AG10803 (cell line): ENCODE measurements around the gene INTS15.
A peak's percentile ranks its signal among the peaks of the same experiment; 100 is the strongest.

Experiments
- DNase-seq: peaks from one replicate; pipeline ENCODE4 v3.0.0; 2010; ENCODE audit warnings: low read depth
- H3K4me3 ChIP-seq: 2 replicates; pipeline ENCODE4 v1.5.1; 2011; ENCODE audit warnings: mild to moderate bottlenecking, low read length, control low read depth
- TF ChIP-seq, protein P1 (sequence below): conservative IDR thresholded peaks from 2 replicates; pipeline ENCODE4 v1.5.1; 2011; ENCODE audit warnings: mild to moderate bottlenecking, low read length, control low read depth, inconsistent platforms

INTS15 gene

DNA sequence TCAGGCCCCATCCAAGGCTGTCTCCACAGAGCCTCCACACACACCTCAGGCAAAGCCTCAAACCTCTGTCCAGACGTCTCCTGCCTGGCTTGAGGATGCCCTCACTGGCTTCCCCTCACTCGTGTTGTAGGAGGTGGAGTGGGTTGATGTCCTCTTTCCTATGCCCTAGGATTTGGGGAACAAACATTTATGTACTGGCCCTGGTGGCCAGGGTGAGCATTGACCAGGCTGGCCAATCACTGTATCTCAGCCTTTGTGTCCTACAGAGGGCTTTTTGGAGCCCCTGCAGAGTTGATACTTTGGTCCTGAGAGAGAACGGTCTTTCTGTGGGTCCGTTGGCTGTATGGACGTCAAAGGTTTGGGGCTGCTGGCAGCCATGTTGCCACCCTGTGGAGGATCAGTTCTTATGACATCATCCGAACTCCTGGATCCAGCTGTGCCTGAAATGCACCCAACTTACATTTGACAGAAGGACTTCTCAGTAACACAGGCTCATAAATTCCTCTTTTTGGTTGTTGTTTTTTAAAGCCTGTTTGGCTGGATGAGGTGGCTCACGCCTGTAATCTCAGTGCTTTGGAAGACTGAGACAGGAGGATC is 36.3 kb upstream of the INTS15 start:
- DNase-seq: no peak
- TF ChIP-seq, protein P1, sequence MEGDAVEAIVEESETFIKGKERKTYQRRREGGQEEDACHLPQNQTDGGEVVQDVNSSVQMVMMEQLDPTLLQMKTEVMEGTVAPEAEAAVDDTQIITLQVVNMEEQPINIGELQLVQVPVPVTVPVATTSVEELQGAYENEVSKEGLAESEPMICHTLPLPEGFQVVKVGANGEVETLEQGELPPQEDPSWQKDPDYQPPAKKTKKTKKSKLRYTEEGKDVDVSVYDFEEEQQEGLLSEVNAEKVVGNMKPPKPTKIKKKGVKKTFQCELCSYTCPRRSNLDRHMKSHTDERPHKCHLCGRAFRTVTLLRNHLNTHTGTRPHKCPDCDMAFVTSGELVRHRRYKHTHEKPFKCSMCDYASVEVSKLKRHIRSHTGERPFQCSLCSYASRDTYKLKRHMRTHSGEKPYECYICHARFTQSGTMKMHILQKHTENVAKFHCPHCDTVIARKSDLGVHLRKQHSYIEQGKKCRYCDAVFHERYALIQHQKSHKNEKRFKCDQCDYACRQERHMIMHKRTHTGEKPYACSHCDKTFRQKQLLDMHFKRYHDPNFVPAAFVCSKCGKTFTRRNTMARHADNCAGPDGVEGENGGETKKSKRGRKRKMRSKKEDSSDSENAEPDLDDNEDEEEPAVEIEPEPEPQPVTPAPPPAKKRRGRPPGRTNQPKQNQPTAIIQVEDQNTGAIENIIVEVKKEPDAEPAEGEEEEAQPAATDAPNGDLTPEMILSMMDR: no peak

DNA sequence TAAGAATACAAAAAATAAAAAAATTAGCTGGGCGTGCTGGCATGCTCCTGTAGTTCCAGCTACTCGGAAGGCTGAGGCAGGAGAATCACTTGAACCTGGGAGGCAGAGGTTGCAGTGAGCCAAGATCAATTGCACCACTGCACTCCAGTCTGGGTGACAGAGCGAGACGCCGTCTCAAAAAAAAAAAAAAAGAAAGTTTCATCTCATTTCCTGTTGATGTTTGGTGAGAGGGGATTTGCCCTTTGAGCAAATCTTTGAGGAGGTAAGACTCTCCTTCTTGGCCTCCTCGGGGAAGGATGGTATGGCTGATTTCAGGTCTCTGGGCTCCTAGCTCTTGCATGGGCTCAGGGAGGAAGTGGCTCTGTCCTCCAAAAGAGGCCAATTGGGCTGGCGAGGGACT is 35.0 kb upstream of the INTS15 start:
- no peak overlapping the region for H3K4me3 ChIP-seq
- TF ChIP-seq, protein P1: no peak
- no peak for DNase-seq

More for the DNA sequence above, 36.3 kb upstream of the INTS15 start:
- H3K4me3 ChIP-seq: no peak overlapping the region

DNA sequence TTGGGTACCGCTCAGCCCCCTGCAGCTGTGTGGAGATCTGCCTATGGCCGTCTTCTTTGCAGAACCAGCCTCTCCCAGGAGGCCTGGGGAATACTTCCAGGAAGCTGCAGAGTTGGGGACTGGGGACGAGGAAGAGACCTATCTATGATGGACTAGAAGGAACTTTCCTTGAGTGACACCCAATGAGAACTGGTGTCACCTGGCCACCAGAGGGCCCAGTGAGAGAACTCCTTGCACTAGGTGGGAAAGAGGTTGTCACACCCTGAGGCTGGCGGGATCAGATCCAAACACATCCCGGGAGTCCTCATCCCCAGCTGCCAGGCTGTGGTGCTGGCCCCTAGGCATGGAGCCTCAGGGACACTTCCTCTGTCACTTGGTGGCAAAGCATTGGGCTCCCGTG is 33.6 kb upstream of the INTS15 start:
- TF ChIP-seq, protein P1: no peak
- no peak overlapping the region for H3K4me3 ChIP-seq
- no peak for DNase-seq

DNA sequence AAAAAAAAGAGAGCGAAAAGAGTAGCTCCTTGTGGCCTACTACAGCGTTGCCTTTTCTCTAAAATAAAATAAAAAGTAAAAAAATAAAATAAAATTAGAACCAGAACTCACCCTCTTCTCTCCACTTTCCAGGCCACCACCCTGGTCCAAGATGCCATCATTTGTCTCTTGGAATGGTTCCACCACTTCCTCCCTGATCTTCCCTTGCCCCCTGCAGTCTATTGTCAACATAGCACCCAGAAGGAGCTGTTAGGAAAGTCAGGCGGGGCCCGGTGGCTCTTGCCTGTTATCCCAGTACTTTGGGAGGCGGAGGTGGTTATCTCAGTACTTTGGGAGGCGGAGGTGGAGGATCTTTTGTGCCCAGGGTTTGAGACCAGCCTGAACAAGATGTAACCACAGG is 31.0 kb upstream of the INTS15 start:
- TF ChIP-seq, protein P1: peak; percentile 49
- H3K4me3 ChIP-seq: no peak overlapping the region
- DNase-seq: peak; percentile 54

DNA sequence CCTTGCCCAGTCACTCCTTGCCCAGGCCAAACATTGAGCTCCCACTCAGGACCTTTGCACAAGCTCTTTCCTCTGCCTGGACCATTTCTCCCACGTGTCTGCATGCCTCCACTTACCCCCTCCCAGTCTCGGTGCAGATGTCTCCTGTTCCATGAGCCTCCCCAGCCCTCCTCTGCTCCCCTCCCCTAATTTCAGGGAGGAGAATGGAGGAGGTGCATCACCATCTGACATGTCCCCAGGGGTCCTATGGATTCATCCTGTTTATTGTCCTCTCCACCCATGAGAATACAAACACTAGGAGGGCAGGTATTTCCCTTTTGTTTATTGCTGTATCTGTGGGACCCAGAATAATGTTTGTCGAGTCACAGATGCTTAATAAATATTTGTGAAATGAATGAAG is 29.9 kb upstream of the INTS15 start:
- TF ChIP-seq, protein P1: no peak
- no peak overlapping the region for H3K4me3 ChIP-seq
- DNase-seq: no peak

DNA sequence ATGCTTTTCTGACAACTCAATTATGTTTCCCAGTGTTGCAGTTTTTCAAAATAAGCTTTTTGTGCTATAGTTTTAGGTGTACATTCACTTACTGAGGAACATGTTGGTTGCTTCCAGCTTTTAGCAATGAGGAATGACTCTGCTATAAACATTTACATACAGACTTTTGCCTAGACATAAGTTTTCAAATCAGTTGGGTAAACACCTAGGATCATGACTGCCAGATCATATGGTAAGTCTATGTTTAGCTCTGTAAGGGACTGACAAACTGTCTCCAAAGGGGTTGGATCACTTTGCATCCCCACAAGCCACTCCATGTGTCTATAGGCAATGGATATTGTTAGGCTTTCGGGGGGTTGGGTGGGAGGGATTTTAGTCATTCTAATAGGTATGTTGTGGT is 27.7 kb upstream of the INTS15 start:
- TF ChIP-seq, protein P1: no peak
- no peak for DNase-seq
- H3K4me3 ChIP-seq: no peak overlapping the region

DNA sequence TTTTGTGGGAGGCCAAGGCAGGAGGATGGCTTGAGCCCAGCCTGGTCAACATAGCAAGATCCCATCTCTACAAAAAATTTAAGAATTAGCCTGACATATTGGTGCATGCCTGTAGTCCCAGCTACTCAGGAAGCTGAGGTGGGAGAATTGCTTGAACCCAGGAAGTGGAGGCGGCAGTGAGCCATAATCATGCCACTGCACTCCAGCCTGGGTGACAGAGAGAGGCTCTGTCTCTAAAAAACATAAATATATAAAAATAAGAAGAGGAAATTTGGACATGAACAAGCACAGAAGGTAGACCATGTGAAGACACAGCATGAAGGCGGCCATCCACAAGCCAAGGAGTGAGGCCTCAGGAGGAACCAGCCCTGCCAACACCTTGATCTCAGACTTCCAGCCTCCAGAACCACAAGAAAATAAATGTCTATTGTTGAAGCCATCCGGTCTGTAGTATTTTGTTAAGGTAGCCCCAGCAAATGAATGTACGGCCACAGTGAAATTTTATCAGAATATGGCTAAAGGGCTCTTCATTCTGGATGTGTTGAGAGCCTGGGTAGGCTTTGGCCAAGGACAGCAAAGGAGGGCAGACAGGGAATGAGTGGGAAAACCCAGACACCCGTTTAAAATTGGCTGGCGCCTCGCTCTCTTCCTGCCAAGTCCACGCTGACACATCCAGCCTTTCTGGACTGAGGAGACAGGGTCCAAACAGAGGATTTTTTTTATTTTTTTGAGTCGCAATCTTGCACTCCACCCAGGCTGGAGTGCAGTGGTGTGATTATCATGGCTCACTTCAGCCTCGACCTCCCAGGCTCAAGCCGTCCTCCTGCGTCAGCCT is 25.7 kb upstream of the INTS15 start:
- no peak overlapping the region for H3K4me3 ChIP-seq
- DNase-seq: no peak
- TF ChIP-seq, protein P1: no peak
